HEK293 (cell line): ENCODE measurements around the gene ZNF503.
"Not testable (repeated sequence)": the region's sequence is repeated elsewhere in the genome, so short reads cannot be mapped to it uniquely, and the experiment has no call there.

ENCODE experiments used
- CTCF ChIA-PET: fragments of 350-600 bp; formaldehyde crosslinking; extraction: SDS; loops from one replicate; lab custom pipeline; 2021; ENCODE audit warnings: antibody characterized with exemption; lab: Yijun Ruan, JAX
- POLR2A ChIA-PET: fragments of 300-600 bp; formaldehyde crosslinking; extraction: SDS; loops from one replicate; lab custom pipeline; 2020; ENCODE audit warnings: antibody characterized with exemption, inconsistent platforms; lab: Yijun Ruan, JAX
- H3K27ac ChIP-seq: fragments of 200-500 bp; sonication (Bioruptor generic); 2 replicates; pipeline ENCODE4 v1.5.1; 2014; ENCODE audit warnings: low read depth, low read length, control low read depth, inconsistent platforms; ENCODE audit errors: extremely low read depth
- H3K36me3 ChIP-seq, 2 experiments: fragments of 200-500 bp in 1 of 2; sonication (Bioruptor generic) in 1 of 2; 1 replicate in 1 of 2; 2 replicates in 1 of 2; pipeline ENCODE4 v1.5.1; 2014 to 2017; ENCODE audit warnings: inconsistent platforms in 2 of 2, low read length in 2 of 2; ENCODE audit not compliant: control insufficient read depth in 2 of 2, insufficient read depth in 1 of 2
- H3K4me1 ChIP-seq: fragments of 200-500 bp; sonication (Bioruptor generic); 2 replicates; pipeline ENCODE4 v1.5.1; 2014; ENCODE audit warnings: mild to moderate bottlenecking, low read length, inconsistent platforms; ENCODE audit not compliant: control insufficient read depth, insufficient read depth
- H3K4me3 ChIP-seq: 2 replicates; pipeline ENCODE4 v1.5.1; 2011; ENCODE audit warnings: low read depth, mild to moderate bottlenecking, control low read depth, low read length, moderate library complexity
- H3K9me3 ChIP-seq: fragments of 200-500 bp; sonication (Bioruptor generic); 2 replicates; pipeline ENCODE4 v1.5.1; 2014; ENCODE audit warnings: low read depth, low read length, inconsistent platforms; ENCODE audit not compliant: control insufficient read depth, insufficient read depth
- GLI2 ChIP-seq: fragments of 450-650 bp; formaldehyde crosslinking; IDR thresholded peaks from 2 replicates; pipeline ENCODE4; 2017; ENCODE audit warnings: missing biosample characterization, missing genetic modification characterization, low read depth, borderline replicate concordance
- GLI4 ChIP-seq: fragments of 450-650 bp; formaldehyde crosslinking; IDR thresholded peaks from 2 replicates; pipeline ENCODE4 v1.5.1; 2016; ENCODE audit warnings: missing biosample characterization, missing genetic modification characterization
- HOXD13 ChIP-seq: sonication (generic); formaldehyde crosslinking; IDR thresholded peaks from 2 replicates; pipeline ENCODE4 v1.8.0; 2022; ENCODE audit warnings: missing genetic modification reagents, borderline replicate concordance
- MYNN ChIP-seq: fragments of 450-650 bp; formaldehyde crosslinking; IDR thresholded peaks from 2 replicates; pipeline ENCODE4 v1.5.1; 2016; ENCODE audit warnings: missing biosample characterization, missing genetic modification characterization, borderline replicate concordance
- OSR2 ChIP-seq: fragments of 450-650 bp; formaldehyde crosslinking; IDR thresholded peaks from 2 replicates; pipeline ENCODE4 v1.5.1; 2016; ENCODE audit warnings: missing biosample characterization, missing genetic modification characterization
- TRIM28 ChIP-seq: IDR thresholded peaks from 2 replicates; pipeline ENCODE4 v1.6.1; 2011; ENCODE audit warnings: low read length, control low read depth, borderline replicate concordance
- YY1 ChIP-seq: fragments of 450-650 bp; formaldehyde crosslinking; IDR thresholded peaks from 2 replicates; pipeline ENCODE4 v1.5.1; 2018; ENCODE audit warnings: missing biosample characterization, missing genetic modification characterization
- ZBTB17 ChIP-seq: fragments of 450-650 bp; formaldehyde crosslinking; IDR thresholded peaks from 2 replicates; pipeline ENCODE4 v1.5.1; 2016; ENCODE audit warnings: missing biosample characterization, missing genetic modification characterization
- ZIC2 ChIP-seq: fragments of 450-650 bp; formaldehyde crosslinking; IDR thresholded peaks from 2 replicates; pipeline ENCODE4 v1.5.1; 2016; ENCODE audit warnings: missing biosample characterization, missing genetic modification characterization
- ZNF239 ChIP-seq: fragments of 450-650 bp; formaldehyde crosslinking; IDR thresholded peaks from 2 replicates; pipeline ENCODE4 v1.5.1; 2016; ENCODE audit warnings: missing biosample characterization, missing genetic modification characterization
- ZNF266 ChIP-seq: fragments of 450-650 bp; formaldehyde crosslinking; IDR thresholded peaks from 2 replicates; pipeline ENCODE4 v1.5.1; 2016; ENCODE audit warnings: missing biosample characterization, missing genetic modification characterization, low read depth
- ZNF501 ChIP-seq: fragments of 450-650 bp; formaldehyde crosslinking; IDR thresholded peaks from 2 replicates; pipeline ENCODE4 v1.5.1; 2016; ENCODE audit warnings: missing biosample characterization, missing genetic modification characterization
- ZNF600 ChIP-seq: fragments of 450-650 bp; formaldehyde crosslinking; IDR thresholded peaks from 2 replicates; pipeline ENCODE4 v1.5.1; 2016; ENCODE audit warnings: missing biosample characterization, missing genetic modification characterization
- TF ChIP-seq, protein P1 (sequence below): fragments of 450-650 bp; IDR thresholded peaks from 2 replicates; pipeline ENCODE4 v1.5.1; 2018; ENCODE audit warnings: missing biosample characterization, mild to moderate bottlenecking, missing genetic modification characterization
- TF ChIP-seq, protein P2 (sequence below): fragments of 450-650 bp; formaldehyde crosslinking; IDR thresholded peaks from 2 replicates; pipeline ENCODE4 v1.5.1; 2017; ENCODE audit warnings: missing biosample characterization, missing genetic modification characterization
- TF ChIP-seq, protein P3 (sequence below): fragments of 450-650 bp; formaldehyde crosslinking; IDR thresholded peaks from 2 replicates; pipeline ENCODE4 v1.5.1; 2016; ENCODE audit warnings: missing biosample characterization, missing genetic modification characterization
- TF ChIP-seq, protein P4 (sequence below): fragments of 450-650 bp; formaldehyde crosslinking; IDR thresholded peaks from 2 replicates; pipeline ENCODE4 v1.5.1; 2016; ENCODE audit warnings: missing biosample characterization, missing genetic modification characterization
- TF ChIP-seq, protein P5 (sequence below): fragments of 450-650 bp; formaldehyde crosslinking; IDR thresholded peaks from 2 replicates; pipeline ENCODE4 v1.5.1; 2016; ENCODE audit warnings: missing biosample characterization, missing genetic modification characterization
- TF ChIP-seq, protein P6 (sequence below): fragments of 450-650 bp; formaldehyde crosslinking; IDR thresholded peaks from 2 replicates; pipeline ENCODE4 v1.5.1; 2017; ENCODE audit warnings: missing biosample characterization, missing genetic modification characterization

ZNF503 gene

DNA sequence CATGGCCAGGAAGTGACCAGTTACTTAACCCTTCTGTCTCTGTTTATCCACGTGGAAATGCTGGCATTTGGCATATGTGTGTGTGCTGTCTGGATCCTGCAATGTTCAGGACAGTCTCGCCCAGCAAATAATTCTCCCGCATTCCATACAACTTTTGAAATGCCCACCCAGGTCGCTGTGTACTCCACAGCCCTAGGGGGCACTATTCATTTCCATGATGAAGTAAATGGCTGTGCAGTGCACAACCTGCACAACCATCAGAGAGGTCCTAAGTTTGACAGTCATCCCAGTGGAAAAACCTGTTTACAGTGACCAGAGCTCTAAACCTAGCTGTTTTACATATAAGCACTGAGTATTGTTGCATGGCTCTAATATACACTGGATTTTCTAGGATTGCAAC lies 38.1 kb downstream of the ZNF503 start:
- Histone ChIP-seq H3K27ac (no peak overlapping the region), H3K9me3 (no peaks in the 10 kb centered on the region), H3K4me1 (peaks cover 14% of the 10 kb centered on the region), H3K4me3 (no peak overlapping the region), H3K36me3 (no peaks in the 10 kb centered on the region)
- ChIA-PET CTCF (interaction anchor here (1.1 kb wide), 1 partner anchor 32 kb away, joined by 6 read pairs; no protein-coding TSS in a partner anchor), POLR2A (no interaction called here)
- TF ChIP-seq GLI2 (tag by site-specific recombination) (no peak), YY1 (no peak), ZIC2 (tag by site-specific recombination) (no peak), ZNF266 (tag by site-specific recombination) (no peak)
- TF ChIP-seq, protein P1, sequence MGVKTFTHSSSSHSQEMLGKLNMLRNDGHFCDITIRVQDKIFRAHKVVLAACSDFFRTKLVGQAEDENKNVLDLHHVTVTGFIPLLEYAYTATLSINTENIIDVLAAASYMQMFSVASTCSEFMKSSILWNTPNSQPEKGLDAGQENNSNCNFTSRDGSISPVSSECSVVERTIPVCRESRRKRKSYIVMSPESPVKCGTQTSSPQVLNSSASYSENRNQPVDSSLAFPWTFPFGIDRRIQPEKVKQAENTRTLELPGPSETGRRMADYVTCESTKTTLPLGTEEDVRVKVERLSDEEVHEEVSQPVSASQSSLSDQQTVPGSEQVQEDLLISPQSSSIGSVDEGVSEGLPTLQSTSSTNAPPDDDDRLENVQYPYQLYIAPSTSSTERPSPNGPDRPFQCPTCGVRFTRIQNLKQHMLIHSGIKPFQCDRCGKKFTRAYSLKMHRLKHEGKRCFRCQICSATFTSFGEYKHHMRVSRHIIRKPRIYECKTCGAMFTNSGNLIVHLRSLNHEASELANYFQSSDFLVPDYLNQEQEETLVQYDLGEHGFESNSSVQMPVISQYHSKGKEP (tag by site-specific recombination): no peak
- TF ChIP-seq, protein P2, sequence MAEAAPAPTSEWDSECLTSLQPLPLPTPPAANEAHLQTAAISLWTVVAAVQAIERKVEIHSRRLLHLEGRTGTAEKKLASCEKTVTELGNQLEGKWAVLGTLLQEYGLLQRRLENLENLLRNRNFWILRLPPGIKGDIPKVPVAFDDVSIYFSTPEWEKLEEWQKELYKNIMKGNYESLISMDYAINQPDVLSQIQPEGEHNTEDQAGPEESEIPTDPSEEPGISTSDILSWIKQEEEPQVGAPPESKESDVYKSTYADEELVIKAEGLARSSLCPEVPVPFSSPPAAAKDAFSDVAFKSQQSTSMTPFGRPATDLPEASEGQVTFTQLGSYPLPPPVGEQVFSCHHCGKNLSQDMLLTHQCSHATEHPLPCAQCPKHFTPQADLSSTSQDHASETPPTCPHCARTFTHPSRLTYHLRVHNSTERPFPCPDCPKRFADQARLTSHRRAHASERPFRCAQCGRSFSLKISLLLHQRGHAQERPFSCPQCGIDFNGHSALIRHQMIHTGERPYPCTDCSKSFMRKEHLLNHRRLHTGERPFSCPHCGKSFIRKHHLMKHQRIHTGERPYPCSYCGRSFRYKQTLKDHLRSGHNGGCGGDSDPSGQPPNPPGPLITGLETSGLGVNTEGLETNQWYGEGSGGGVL: no peak
- TF ChIP-seq, protein P3, sequence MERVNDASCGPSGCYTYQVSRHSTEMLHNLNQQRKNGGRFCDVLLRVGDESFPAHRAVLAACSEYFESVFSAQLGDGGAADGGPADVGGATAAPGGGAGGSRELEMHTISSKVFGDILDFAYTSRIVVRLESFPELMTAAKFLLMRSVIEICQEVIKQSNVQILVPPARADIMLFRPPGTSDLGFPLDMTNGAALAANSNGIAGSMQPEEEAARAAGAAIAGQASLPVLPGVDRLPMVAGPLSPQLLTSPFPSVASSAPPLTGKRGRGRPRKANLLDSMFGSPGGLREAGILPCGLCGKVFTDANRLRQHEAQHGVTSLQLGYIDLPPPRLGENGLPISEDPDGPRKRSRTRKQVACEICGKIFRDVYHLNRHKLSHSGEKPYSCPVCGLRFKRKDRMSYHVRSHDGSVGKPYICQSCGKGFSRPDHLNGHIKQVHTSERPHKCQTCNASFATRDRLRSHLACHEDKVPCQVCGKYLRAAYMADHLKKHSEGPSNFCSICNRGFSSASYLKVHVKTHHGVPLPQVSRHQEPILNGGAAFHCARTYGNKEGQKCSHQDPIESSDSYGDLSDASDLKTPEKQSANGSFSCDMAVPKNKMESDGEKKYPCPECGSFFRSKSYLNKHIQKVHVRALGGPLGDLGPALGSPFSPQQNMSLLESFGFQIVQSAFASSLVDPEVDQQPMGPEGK (tag by site-specific recombination): no peak

DNA sequence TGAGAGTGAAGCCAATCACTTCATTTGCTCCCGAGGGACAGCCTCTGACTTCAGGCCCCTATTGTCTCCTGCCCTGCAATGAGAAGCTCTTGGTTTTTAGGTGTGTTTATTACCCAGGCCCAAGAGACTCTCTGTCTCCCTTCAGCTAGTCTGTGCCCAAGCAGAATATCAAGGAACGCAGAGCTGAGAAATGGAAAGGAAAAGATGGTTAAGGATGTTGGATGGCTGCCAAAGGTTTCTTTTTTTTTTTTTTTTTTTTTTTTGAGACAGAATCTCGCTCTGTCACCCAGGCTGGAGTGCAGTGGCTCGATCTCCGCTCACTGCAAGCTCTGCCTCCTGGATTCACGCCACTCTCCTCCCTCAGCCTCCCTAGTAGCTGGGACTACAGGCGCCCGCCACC lies 41.7 kb downstream of the ZNF503 start:
- H3K27ac ChIP-seq: peak overlapping the region; percentile 76
- not testable (repeated sequence) for H3K9me3 ChIP-seq, H3K36me3 ChIP-seq
- CTCF ChIA-PET: interaction anchor here (0.9 to 3.5 kb wide), 2 partner anchors 9 to 35 kb away, joined by 7 to 13 read pairs; no protein-coding TSS in a partner anchor
- H3K4me1 ChIP-seq: peaks cover 16% of the 10 kb centered on the region
- POLR2A ChIA-PET: interaction anchor here (0.6 to 2.7 kb wide), 4 partner anchors 20 to 76 kb away, joined by 3 to 13 read pairs (median 7); partner anchors contain the start of gene ZNF503
- peak; percentile 56; the same call in 1 of the 2 replicates for TF ChIP-seq ZBTB17 (tag by site-specific recombination)
- TF ChIP-seq, protein P4, sequence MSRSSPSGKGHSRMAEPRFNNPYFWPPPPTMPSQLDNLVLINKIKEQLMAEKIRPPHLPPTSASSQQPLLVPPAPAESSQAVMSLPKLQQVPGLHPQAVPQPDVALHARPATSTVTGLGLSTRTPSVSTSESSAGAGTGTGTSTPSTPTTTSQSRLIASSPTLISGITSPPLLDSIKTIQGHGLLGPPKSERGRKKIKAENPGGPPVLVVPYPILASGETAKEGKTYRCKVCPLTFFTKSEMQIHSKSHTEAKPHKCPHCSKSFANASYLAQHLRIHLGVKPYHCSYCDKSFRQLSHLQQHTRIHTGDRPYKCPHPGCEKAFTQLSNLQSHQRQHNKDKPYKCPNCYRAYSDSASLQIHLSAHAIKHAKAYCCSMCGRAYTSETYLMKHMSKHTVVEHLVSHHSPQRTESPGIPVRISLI (tag by site-specific recombination): peak; percentile 83
- TF ChIP-seq, all 188 proteins: peak for 2; not testable (repeated sequence) for 186
- H3K4me3 ChIP-seq: not testable (repeated sequence)

DNA sequence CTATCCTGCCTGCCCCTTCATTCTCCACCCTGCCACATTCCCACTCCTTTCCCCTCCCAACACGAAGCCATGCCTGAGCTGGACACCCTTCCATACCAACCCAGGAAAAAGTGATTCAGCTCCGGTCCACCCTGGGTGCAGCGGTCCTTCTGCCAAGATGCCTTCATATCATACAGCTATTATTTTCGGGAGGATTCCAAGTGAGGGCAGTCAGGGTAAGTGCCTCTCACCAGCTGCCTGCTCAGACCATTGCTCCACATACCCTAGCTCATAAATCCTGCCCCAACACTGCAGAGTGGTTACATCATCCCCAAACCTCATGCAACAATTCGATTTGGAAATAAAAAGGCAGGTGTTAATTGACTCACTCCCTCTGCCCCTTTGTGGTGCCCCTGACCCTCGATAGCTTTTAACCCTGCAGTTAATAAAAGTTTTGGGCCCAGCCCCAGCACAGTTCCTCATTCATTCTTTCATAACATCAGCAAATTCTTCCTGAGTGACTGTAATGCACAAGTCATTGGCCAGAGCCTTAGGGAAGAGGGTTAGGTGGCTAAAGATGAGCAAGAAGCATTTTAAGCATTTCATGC lies 42.6 kb downstream of the ZNF503 start:
- Histone ChIP-seq H3K9me3 (no peaks in the 10 kb centered on the region), H3K27ac (peak overlapping the region; percentile 76), H3K4me3 (no peak overlapping the region), H3K4me1 (peaks cover 16% of the 10 kb centered on the region), H3K36me3 (no peaks in the 10 kb centered on the region)
- CTCF ChIA-PET: interaction anchor here (0.6 to 3.5 kb wide), 2 partner anchors 33 to 36 kb away, joined by 3 to 13 read pairs; no protein-coding TSS in a partner anchor
- POLR2A ChIA-PET: interaction anchor here (0.7 to 2.7 kb wide), 7 partner anchors 18 to 75 kb away, joined by 3 to 13 read pairs (median 3); partner anchors contain the start of gene ZNF503
- TF ChIP-seq MYNN (tag by site-specific recombination) (peak; percentile 80), ZNF239 (tag by site-specific recombination) (0 out of 2 replicates have a peak, but pooled peaks have one; percentile 25), GLI4 (no peak), TRIM28 (peak; percentile 70; the same call in 1 of the 2 replicates), OSR2 (peak; percentile 74), ZNF501 (tag by site-specific recombination) (peak; percentile 65; the same call in 1 of the 2 replicates), HOXD13 (peak; percentile 79; the same call in 1 of the 2 replicates), ZNF600 (tag by site-specific recombination) (peak; percentile 85)
- TF ChIP-seq, protein P5, sequence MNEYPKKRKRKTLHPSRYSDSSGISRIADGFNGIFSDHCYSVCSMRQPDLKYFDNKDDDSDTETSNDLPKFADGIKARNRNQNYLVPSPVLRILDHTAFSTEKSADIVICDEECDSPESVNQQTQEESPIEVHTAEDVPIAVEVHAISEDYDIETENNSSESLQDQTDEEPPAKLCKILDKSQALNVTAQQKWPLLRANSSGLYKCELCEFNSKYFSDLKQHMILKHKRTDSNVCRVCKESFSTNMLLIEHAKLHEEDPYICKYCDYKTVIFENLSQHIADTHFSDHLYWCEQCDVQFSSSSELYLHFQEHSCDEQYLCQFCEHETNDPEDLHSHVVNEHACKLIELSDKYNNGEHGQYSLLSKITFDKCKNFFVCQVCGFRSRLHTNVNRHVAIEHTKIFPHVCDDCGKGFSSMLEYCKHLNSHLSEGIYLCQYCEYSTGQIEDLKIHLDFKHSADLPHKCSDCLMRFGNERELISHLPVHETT (tag by site-specific recombination): peak; percentile 68
- TF ChIP-seq, protein P6, sequence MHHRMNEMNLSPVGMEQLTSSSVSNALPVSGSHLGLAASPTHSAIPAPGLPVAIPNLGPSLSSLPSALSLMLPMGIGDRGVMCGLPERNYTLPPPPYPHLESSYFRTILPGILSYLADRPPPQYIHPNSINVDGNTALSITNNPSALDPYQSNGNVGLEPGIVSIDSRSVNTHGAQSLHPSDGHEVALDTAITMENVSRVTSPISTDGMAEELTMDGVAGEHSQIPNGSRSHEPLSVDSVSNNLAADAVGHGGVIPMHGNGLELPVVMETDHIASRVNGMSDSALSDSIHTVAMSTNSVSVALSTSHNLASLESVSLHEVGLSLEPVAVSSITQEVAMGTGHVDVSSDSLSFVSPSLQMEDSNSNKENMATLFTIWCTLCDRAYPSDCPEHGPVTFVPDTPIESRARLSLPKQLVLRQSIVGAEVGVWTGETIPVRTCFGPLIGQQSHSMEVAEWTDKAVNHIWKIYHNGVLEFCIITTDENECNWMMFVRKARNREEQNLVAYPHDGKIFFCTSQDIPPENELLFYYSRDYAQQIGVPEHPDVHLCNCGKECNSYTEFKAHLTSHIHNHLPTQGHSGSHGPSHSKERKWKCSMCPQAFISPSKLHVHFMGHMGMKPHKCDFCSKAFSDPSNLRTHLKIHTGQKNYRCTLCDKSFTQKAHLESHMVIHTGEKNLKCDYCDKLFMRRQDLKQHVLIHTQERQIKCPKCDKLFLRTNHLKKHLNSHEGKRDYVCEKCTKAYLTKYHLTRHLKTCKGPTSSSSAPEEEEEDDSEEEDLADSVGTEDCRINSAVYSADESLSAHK (tag by site-specific recombination): peak; percentile 95
